Activated CD8-positive, alpha-beta memory T cell treated with anti-CD3 and anti-CD28 coated beads, Interleukin-2, amount 10 ng/mL, durations not matched to agents 7 days and 5 days (primary cell): ENCODE results near the gene KRT12. TPM values are rescaled to one million over a fixed set of nuclear protein-coding genes. Genes with fewer than 3 reads are reported as not detected.

Experiments
- ATAC-seq: fragments of 150-1000 bp; cut with Tn5 transposase; one replicate; pipeline ENCODE4 v1.10.0; 2021; ENCODE audit warnings: moderate library complexity
- CTCF ChIA-PET: fragments of 350-600 bp; sonication (Branson Sonifier 250); formaldehyde crosslinking; loops from one replicate; lab custom pipeline; 2021; ENCODE audit warnings: antibody characterized with exemption; lab: Charles Lee
- DNase-seq: peaks from one replicate; pipeline ENCODE4 v3.0.0-alpha.2; 2020
- H3K27ac Mint-ChIP-seq: one replicate; pipeline ENCODE4 v1.8.0; 2021; ENCODE audit warnings: mild to moderate bottlenecking, mixed read lengths
- H3K27me3 Mint-ChIP-seq: one replicate; pipeline ENCODE4 v1.8.0; 2021; ENCODE audit warnings: mixed read lengths
- H3K36me3 Mint-ChIP-seq: one replicate; pipeline ENCODE4 v1.8.0; 2021; ENCODE audit warnings: mild to moderate bottlenecking, mixed read lengths
- H3K4me1 Mint-ChIP-seq: one replicate; pipeline ENCODE4 v1.8.0; 2021; ENCODE audit warnings: mixed read lengths
- H3K4me3 Mint-ChIP-seq: one replicate; pipeline ENCODE4 v1.8.0; 2021; ENCODE audit warnings: mild to moderate bottlenecking, moderate library complexity, mixed read lengths
- H3K9me3 Mint-ChIP-seq: one replicate; pipeline ENCODE4 v1.8.0; 2022; ENCODE audit warnings: low read depth, mixed read lengths
- total RNA-seq, 2 experiments: library from RNA; stranded (reverse); gene quantifications; one replicate each; pipeline ENCODE4 v1.2.3, GENCODE V29; 2021

The KRT12 gene
- total RNA-seq, 2 experiments from 2014 or later: not detected

DNA sequence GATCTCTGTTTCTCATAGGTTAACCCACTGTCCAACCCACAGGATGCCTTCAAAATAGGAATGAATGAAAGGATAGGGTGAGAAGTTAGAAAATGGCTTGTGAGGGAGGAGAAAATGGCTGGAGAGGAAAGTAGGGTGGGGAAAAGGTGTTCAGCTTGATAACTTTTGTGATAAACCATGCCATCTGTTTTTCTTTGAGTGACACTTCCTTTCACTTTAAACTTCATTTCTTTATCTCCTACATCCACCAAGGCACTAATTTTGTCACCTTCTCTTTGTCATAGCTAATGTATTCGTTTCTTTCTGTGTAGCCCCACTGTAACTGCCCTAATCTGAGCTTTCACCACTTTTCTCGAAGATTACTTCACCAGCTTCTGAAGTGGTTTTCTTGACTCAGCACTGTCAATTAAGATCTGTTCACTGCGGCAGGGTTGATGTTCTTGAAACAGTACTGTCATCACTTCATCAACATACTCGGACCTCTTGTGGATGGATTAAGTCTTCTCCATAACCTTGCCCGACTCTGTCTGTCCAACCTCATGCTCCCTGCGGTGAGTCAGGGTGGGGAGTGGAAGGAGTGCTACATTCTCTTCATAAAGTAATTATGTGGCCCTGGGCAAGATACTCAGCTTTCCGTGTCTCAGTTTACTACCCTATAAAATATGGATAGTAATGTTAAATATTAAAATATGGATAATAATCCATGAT is 39.1 kb downstream of the KRT12 start:
- CTCF ChIA-PET: interaction anchor here (0.8 kb wide), 1 partner anchor 835 kb away, joined by 3 read pairs; no protein-coding TSS in a partner anchor
- Mint-ChIP-seq H3K4me3 (peak overlapping the region; percentile 4), H3K36me3 (peaks cover 2% of the 10 kb centered on the region), H3K9me3 (no peaks in the 10 kb centered on the region), H3K27ac (peak overlapping the region; percentile 43), H3K4me1 (peaks cover 20% of the 10 kb centered on the region), H3K27me3 (no peaks in the 10 kb centered on the region)
- no peak for DNase-seq
- peak; percentile 47 for ATAC-seq

DNA sequence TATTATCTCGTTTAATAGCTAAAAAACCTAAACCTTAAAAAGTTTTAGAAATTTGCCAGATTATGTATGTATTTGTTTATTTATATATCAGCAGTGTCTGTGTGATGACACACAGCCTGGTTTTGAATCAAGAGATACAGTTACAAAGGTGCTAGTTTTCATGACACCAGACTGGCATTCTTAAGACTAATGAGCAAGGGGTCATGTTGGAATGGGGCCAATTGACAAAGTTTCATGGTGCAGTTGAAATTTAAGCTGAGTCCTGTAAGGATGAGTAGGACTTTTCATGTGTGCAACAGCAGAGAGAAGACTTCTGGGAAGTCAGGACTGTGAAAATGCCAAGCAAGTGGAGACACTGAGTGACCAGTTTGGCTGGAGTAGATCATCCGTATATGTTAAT is 41.4 kb downstream of the KRT12 start:
- peaks cover 5% of the 10 kb centered on the region for H3K36me3 Mint-ChIP-seq
- peaks cover 17% of the 10 kb centered on the region for H3K4me1 Mint-ChIP-seq
- no peaks in the 10 kb centered on the region for H3K27me3 Mint-ChIP-seq
- H3K9me3 Mint-ChIP-seq: no peaks in the 10 kb centered on the region
- ATAC-seq (no peak), DNase-seq (no peak)
- no peak overlapping the region for H3K4me3 Mint-ChIP-seq
- H3K27ac Mint-ChIP-seq: no peak overlapping the region
- CTCF ChIA-PET: interaction anchor here (0.8 kb wide), 1 partner anchor 837 kb away, joined by 3 read pairs; no protein-coding TSS in a partner anchor

DNA sequence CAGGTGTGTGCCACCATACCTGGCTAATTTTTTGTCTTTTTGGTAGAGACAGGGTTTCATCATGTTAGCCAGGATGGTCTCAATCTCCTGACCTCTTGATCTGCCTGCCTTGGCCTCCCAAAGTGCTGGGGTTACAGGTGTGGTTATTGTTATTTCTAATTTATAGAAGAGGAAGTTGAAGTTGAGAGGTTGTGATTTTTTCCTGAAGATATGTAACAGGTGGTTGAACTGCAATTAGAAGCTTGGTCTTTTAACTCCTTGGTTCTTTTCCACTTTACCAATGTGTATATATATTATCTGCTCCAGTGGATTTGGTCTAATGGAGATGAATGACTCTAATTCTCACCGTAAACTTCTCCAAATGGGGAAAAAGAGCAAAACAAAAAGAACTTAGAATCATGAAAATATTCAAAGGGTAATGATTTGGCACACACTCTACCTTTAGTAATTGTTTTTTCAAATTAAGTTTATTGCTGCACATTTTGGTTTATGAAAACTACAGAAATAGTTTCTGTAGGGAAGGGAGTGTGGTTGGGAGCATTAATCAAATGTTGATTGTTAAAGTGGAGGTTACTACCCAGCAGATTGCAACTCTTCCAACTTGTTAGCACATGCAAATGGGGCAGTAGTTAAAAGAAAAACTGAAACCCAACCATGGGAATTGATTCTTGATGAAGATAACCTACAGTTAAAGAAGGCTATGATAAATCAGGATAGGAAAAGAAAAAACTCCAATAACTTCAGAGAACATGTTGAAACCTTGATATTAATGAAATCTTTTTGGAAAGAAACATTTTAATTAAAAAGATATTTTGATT is 42.8 kb downstream of the KRT12 start:
- Mint-ChIP-seq H3K36me3 (peaks cover 16% of the 10 kb centered on the region), H3K4me1 (peaks cover 30% of the 10 kb centered on the region), H3K4me3 (no peak overlapping the region), H3K9me3 (no peaks in the 10 kb centered on the region), H3K27me3 (no peaks in the 10 kb centered on the region), H3K27ac (no peak overlapping the region)
- no peak for ATAC-seq
- CTCF ChIA-PET: no interaction called here
- DNase-seq: no peak

DNA sequence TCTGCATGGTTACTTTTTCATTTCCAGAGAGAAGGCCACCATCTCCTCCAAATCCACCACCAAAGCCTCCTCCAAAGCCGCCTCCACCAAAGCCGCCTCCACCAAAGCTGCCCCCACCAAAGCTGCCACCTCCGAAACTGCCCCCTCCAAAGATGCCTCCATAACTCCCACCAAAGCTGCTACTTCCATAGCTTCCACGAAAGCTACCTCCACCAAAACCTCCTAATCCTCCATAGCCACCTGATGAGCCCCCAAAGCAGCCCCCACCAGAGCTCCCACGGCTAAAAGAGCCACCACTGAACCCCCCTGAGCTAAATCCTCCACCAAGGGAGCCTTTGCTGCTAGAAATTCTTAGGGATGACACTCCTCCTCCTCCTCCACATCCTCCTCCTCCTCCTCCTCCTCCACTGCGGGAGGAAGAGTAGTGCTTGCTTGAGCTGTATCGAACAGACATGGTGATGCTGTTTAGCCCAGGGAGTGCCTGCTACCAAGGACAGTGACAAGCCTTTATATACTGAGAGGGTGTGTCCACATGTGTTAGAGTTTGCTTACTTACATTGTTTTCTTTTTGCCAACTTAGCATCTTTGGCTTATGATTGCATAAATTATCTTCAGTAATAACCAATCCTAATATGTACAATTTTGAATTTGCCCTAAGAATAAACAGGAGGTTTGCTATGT is 44.8 kb downstream of the KRT12 start, which contains the start of gene KRT10:
TSS of gene KRT10 (minus strand) at position 483 of the 681 bp plus-strand sequence. CDS start at position 454, 29 bp downstream.
- peaks cover 24% of the 10 kb centered on the region for H3K36me3 Mint-ChIP-seq
- no peaks in the 10 kb centered on the region for H3K27me3 Mint-ChIP-seq
- ATAC-seq (no peak), DNase-seq (no peak)
- H3K9me3 Mint-ChIP-seq: no peaks in the 10 kb centered on the region
- H3K27ac Mint-ChIP-seq: no peak within 1 kb of the TSS
- CTCF ChIA-PET: interaction anchor here (1.5 kb wide), 1 partner anchor 840 kb away, joined by 3 read pairs; no protein-coding TSS in a partner anchor
- H3K4me1 Mint-ChIP-seq: peaks cover 27% of the 10 kb centered on the region
- no peak within 1 kb of the TSS for H3K4me3 Mint-ChIP-seq

DNA sequence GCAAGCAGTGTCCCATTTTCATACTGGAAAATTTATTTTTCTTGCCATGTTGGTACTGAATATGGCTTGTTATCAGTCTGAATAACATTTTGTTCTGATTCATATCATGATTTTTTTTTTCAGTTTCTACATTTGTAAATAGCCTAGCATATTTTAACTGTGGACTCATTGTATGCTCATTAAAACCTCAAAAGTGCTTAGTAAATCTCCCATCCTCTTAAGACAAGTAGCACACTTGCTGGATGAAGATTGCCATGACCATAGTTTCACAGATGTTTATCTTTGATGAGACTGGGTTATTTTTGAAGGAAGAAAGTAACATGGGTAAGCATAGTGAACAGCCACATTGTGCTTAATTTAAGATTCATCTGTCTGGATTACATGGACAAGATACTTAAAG is 45.5 kb downstream of the KRT12 start:
- Mint-ChIP-seq H3K4me1 (peaks cover 28% of the 10 kb centered on the region), H3K27ac (no peak overlapping the region), H3K4me3 (no peak overlapping the region), H3K27me3 (no peaks in the 10 kb centered on the region), H3K9me3 (no peaks in the 10 kb centered on the region), H3K36me3 (peaks cover 30% of the 10 kb centered on the region)
- DNase-seq (no peak), ATAC-seq (no peak)
- CTCF ChIA-PET: interaction anchor here (1.5 kb wide), 1 partner anchor 841 kb away, joined by 3 read pairs; no protein-coding TSS in a partner anchor

DNA sequence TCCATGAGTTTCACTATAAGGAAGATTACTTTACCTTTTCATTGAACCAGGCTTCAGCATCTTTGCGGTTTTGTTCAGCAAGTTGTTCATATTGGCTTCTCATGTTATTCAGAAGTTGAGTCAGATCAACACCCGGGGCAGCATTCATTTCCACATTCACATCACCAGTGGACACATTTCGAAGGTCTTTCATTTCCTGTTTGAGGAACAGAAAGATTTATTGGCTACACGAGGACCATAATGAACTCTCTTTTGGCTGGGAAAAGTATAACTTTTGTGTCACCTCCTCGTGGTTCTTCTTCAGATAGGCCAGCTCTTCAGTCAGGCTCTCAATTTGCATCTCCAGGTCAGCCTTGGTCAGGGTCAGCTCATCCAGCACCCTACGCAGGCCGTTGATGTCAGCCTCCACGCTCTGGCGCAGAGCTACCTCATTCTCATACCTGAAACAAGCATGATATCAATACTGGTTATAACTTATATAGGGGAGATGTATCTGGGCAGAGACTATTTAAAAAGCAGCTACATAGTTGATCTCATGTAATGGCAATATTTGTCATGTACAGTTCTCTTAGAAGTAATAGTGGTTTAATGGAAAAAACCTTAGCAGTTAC is 46.7 kb downstream of the KRT12 start:
- Mint-ChIP-seq H3K4me3 (peak overlapping the region; percentile 88), H3K27me3 (no peaks in the 10 kb centered on the region), H3K27ac (peak overlapping the region; percentile 82), H3K9me3 (no peaks in the 10 kb centered on the region), H3K4me1 (peaks cover 28% of the 10 kb centered on the region), H3K36me3 (peaks cover 31% of the 10 kb centered on the region)
- no peak for ATAC-seq
- CTCF ChIA-PET: interaction anchor here (0.7 to 1.6 kb wide), 2 partner anchors 18 to 842 kb away, joined by 3 to 7 read pairs; no protein-coding TSS in a partner anchor
- DNase-seq: no peak

DNA sequence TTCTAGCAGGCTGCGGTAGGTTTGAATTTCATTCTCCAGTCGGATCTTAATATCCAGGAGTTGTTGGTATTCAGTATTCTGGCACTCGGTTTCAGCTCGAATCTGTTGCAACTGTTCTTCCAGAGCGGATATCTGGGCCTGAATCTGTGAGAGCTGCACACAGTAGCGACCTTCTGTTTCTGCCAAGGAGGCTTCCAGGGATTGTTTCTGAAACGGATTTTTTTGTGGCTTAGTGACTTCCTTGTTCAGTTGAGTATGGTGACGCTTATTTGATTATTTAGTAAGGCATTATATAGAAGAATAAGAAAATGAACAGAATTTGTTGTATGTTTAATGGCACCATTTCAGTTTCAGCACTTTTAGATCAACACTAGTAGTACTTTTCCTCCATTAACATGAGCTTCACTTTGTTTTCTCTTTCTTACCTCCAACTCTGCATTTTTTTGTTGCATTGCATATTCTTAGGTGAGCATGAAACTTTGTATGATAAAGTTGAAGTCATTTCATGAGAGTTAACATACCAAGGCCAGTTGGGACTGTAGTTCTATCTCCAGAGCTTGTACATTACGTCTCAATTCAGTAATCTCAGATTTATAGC is 47.4 kb downstream of the KRT12 start:
- Mint-ChIP-seq H3K36me3 (peaks cover 33% of the 10 kb centered on the region), H3K27me3 (peaks cover 2% of the 10 kb centered on the region), H3K4me1 (peaks cover 28% of the 10 kb centered on the region), H3K27ac (peak overlapping the region; percentile 82), H3K4me3 (peak overlapping the region; percentile 88), H3K9me3 (no peaks in the 10 kb centered on the region)
- ATAC-seq: no peak
- no peak for DNase-seq
- CTCF ChIA-PET: interaction anchor here (1.0 to 1.6 kb wide), 3 partner anchors 830 to 876 kb away, joined by 3 to 7 read pairs (median 3); no protein-coding TSS in a partner anchor

DNA sequence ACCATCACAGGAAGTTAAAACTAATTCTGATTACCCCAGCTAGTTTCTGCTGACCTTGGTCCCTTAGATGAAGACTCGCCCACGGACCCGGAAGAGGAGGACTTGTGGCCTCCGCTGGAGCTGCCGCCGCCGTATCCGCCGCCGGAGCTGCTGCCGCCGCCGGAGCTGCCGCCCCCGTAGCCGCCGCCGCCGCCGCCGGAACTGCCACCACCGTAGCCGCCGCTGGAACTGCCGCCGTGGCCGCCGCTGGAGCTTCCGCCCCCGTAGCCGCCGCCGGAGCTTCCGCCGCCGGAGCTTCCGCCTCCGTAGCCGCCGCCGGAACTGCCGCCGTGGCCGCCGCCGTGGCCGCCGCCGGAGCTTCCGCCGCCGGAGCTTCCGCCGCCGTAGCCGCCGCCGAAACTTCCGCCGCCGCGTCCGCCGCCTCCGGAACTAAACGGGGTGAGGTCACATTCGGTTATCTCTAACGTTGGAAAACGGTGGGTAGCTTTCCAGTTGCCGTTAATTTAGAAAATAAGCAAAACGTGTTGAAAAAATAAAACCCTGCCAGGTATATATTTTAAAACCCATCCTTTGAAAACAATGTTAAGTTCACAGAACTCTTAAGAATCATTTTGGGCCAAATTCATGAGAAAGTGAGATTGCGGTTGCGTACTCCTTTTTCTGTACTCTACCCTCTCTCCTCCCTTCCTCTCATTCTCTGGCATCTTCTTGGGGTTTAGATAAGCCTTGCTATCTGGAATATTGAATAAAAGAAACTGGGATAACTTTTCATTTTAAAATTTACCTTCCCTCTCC is 48.1 kb downstream of the KRT12 start:
- peak; percentile 87 for ATAC-seq
- Mint-ChIP-seq H3K27me3 (peaks cover 9% of the 10 kb centered on the region), H3K9me3 (no peaks in the 10 kb centered on the region), H3K36me3 (peaks cover 34% of the 10 kb centered on the region), H3K4me3 (peak overlapping the region; percentile 88), H3K4me1 (peaks cover 21% of the 10 kb centered on the region), H3K27ac (peak overlapping the region; percentile 87)
- CTCF ChIA-PET: interaction anchor here (0.8 to 1.3 kb wide), 9 partner anchors 11 to 877 kb away, joined by 3 to 6 read pairs (median 3); no protein-coding TSS in a partner anchor
- DNase-seq: peak; percentile 88

DNA sequence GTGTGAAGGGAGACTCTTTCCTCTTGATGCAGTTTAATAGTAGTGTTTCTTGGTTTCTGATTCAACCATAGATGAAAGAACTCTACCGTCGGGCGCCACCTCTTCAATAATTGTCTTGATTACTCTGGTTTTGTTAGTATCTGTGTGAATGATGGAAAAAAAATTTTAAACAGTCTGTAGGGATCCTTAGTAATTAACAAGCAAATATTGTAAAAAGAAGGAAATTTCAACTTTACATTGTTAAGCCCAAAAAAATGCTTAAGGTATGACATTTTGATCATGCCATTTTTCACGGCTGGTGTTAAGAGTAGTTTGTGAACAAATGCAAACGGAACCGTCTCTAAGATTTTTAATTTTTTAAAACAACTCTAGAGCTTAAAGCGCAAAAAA is 48.7 kb downstream of the KRT12 start:
- ATAC-seq (no peak), DNase-seq (no peak)
- CTCF ChIA-PET: interaction anchor here (0.8 to 1.3 kb wide), 10 partner anchors 11 to 877 kb away, joined by 3 to 6 read pairs (median 3); no protein-coding TSS in a partner anchor
- Mint-ChIP-seq H3K4me1 (peaks cover 20% of the 10 kb centered on the region), H3K36me3 (peaks cover 34% of the 10 kb centered on the region), H3K27me3 (peaks cover 12% of the 10 kb centered on the region), H3K4me3 (peak overlapping the region; percentile 88), H3K27ac (peak overlapping the region; percentile 87), H3K9me3 (no peaks in the 10 kb centered on the region)

DNA sequence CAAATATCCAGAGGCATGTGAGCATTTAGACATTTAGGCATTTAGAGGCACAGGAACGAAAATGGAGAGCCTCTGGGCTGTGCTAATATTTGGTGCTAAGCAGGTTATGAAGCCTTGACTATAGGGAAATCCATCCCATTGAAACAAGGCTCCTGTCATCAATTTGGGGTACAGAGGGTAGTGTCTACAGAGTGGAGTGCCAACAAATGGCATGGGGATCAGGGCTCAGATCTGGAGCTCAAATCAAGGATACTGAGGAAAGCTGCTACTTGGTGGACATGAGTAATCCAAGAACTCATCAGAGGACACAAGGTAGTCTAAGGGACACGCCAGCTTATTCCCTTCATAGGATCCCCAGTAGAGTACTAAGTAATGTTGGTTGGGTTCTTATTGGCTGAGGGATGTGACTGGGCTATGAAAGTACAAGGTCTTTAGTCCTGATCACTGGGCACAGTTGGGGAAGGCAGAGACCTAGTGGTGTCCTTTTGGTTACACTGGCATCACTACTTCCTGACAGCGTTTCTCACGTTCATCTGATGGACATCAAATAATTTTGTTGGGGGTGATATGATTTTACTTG is 49.8 kb downstream of the KRT12 start:
- CTCF ChIA-PET: interaction anchor here (1.0 to 1.2 kb wide), 4 partner anchors 13 to 833 kb away, joined by 3 read pairs; no protein-coding TSS in a partner anchor
- Mint-ChIP-seq H3K27me3 (peaks cover 20% of the 10 kb centered on the region), H3K9me3 (no peaks in the 10 kb centered on the region), H3K4me3 (peak overlapping the region; percentile 51), H3K27ac (no peak overlapping the region), H3K36me3 (peaks cover 34% of the 10 kb centered on the region), H3K4me1 (peaks cover 20% of the 10 kb centered on the region)
- no peak for ATAC-seq
- DNase-seq: no peak

DNA sequence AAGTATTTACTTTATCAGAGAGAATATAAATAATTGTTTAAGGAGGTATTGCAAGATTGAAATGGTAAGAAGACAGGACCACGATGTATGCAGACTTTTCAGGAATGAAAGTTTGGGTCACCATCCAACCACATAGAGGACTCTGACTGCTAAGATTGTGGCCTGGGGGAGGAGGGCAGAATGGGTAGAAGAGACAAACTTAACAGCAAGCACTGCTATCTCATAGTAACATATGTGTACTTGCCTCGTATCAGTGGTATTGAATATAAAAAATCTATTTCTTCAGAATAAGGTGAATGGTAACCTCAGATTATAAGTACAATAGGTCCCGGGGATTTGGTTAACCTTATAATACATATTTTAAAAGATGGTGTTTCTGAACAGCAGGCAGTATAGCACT is 50.5 kb downstream of the KRT12 start:
- Mint-ChIP-seq H3K4me1 (peaks cover 20% of the 10 kb centered on the region), H3K27ac (peak overlapping the region; percentile 53), H3K36me3 (peaks cover 32% of the 10 kb centered on the region), H3K27me3 (peaks cover 27% of the 10 kb centered on the region), H3K4me3 (peak overlapping the region; percentile 24), H3K9me3 (no peaks in the 10 kb centered on the region)
- DNase-seq (no peak), ATAC-seq (no peak)
- CTCF ChIA-PET: interaction anchor here (1.0 to 1.1 kb wide), 3 partner anchors 733 to 834 kb away, joined by 3 read pairs; no protein-coding TSS in a partner anchor
